Measurements from ENCODE around the gene RHBDD1.

The RHBDD1 gene

GRCh38 chr2:226979004-226979403 lies 143.2 kb downstream of the RHBDD1 start:
- no peak for DNase-seq (ENCODE audit: low read depth in 2 of 3, low spot score in 2 of 3)

GRCh38 chr2:226981791-226982326 lies 146.0 kb downstream of the RHBDD1 start:
- DNase-seq (ENCODE audit: low read depth in 2 of 3, low spot score in 2 of 3): no peak

- no peak for DNase-seq (ENCODE audit: low read depth in 2 of 3, low spot score in 2 of 3)
Measured at GRCh38 chr2:226983895-226984749, 148.3 kb downstream of the RHBDD1 start.

- DNase-seq (ENCODE audit: low read depth in 2 of 3, low spot score in 2 of 3): no peak
Measured at GRCh38 chr2:226984750-226985582, 149.1 kb downstream of the RHBDD1 start.

- no peak for DNase-seq (ENCODE audit: low read depth in 2 of 3, low spot score in 2 of 3)
Measured at GRCh38 chr2:226985583-226985946, 149.7 kb downstream of the RHBDD1 start.

GRCh38 chr2:226991663-226992062 lies 155.8 kb downstream of the RHBDD1 start:
- DNase-seq (ENCODE audit: low read depth in 2 of 3, low spot score in 2 of 3): no peak

- DNase-seq (ENCODE audit: low read depth in 2 of 3, low spot score in 2 of 3): no peak
Measured at GRCh38 chr2:226993171-226993570, 157.3 kb downstream of the RHBDD1 start.

- DNase-seq (ENCODE audit: low read depth in 2 of 3, low spot score in 2 of 3): no peak
Measured at GRCh38 chr2:226994775-226995174, 158.9 kb downstream of the RHBDD1 start.

GRCh38 chr2:226995625-226996041 lies 159.8 kb downstream of the RHBDD1 start:
- DNase-seq (ENCODE audit: low read depth in 2 of 3, low spot score in 2 of 3): peak in 2 of 3 experiments; percentile 3 to 21

- DNase-seq (ENCODE audit: low read depth in 2 of 3, low spot score in 2 of 3): no peak
Measured at GRCh38 chr2:226999661-227000060, 163.8 kb downstream of the RHBDD1 start.

- DNase-seq (ENCODE audit: low read depth in 2 of 3, low spot score in 2 of 3): no peak
Measured at GRCh38 chr2:227000123-227000522, 164.3 kb downstream of the RHBDD1 start.

- no peak for DNase-seq (ENCODE audit: low read depth in 2 of 3, low spot score in 2 of 3)
Measured at GRCh38 chr2:227004482-227004881, 168.6 kb downstream of the RHBDD1 start.

GRCh38 chr2:227006189-227006897 lies 170.5 kb downstream of the RHBDD1 start:
- DNase-seq (ENCODE audit: low read depth in 2 of 3, low spot score in 2 of 3): no peak

- no peak for DNase-seq (ENCODE audit: low read depth in 2 of 3, low spot score in 2 of 3)
Measured at GRCh38 chr2:227007148-227007547, 171.3 kb downstream of the RHBDD1 start.

GRCh38 chr2:227007940-227008339 lies 172.1 kb downstream of the RHBDD1 start:
- no peak for DNase-seq (ENCODE audit: low read depth in 2 of 3, low spot score in 2 of 3)

GRCh38 chr2:227010433-227010832 lies 174.6 kb downstream of the RHBDD1 start:
- DNase-seq (ENCODE audit: low read depth in 2 of 3, low spot score in 2 of 3): no peak

GRCh38 chr2:227013330-227013729 lies 177.5 kb downstream of the RHBDD1 start:
- DNase-seq (ENCODE audit: low read depth in 2 of 3, low spot score in 2 of 3): no peak

- no peak for DNase-seq (ENCODE audit: low read depth in 2 of 3, low spot score in 2 of 3)
Measured at GRCh38 chr2:227013881-227014280, 178.0 kb downstream of the RHBDD1 start.

GRCh38 chr2:227016894-227017293 lies 181.0 kb downstream of the RHBDD1 start:
- DNase-seq (ENCODE audit: low read depth in 2 of 3, low spot score in 2 of 3): no peak

- no peak for DNase-seq (ENCODE audit: low read depth in 2 of 3, low spot score in 2 of 3)
Measured at GRCh38 chr2:227020416-227020815, 184.6 kb downstream of the RHBDD1 start.

- no peak for DNase-seq (ENCODE audit: low read depth in 2 of 3, low spot score in 2 of 3)
Measured at GRCh38 chr2:227022608-227023007, 186.8 kb downstream of the RHBDD1 start.
